GM19035 (cell line): ENCODE results near the gene KRT17.
"Not testable (repeated sequence)": the region's sequence is repeated elsewhere in the genome, so short reads cannot be mapped to it uniquely, and the experiment has no call there.

Experiments used
- ATAC-seq: cut with Tn5 transposase; IDR thresholded peaks from one replicate; pipeline ENCODE4 v1.9.1; 2021; ENCODE audit not compliant: unreplicated experiment

Gene KRT17

DNA sequence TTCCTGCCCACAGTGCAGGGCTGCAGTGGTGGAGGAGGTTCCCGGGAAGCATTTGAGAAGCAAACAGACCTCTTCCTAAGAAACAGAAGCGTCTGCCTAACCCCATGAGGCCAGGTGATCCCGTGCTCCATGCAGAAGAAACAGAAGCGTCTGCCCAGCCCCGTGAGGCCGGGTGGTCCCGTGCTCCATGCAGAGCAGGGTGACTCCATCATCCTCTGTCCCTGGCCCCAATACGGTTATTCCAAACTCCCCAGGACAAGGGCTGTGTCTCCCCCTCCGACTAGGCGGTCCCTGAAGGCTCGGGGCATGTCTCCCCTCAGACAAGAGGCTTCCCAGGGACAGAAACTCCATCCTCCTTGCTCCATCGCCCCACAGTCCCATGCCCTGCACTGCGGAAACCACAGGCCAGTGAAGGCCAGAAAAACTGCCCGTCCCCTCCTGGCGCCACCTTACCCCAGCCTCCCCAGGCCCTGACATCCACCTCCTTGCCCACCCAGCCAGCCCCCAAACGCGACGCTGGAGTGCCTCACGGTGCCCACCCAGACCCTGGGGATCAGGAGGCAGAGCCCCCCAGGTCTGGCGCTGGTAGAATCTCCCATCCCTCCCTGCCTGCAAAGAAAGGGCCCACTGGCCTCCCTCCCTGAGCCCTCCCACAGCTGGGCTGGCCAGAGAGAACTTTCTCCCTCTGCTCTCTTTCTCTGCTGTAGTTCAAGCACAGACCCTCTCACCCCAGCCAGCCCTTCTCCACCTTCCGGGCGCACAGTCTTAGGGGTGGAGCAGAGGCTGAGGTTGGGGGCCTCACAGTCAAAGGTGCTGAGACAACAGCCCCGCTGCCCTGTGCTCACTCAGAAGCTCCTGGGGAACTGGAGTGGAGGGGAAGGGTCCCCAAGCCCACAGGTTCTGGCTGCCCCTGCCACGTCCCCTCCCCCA, 30.6 kb upstream of the KRT17 start:
- no peak for ATAC-seq

DNA sequence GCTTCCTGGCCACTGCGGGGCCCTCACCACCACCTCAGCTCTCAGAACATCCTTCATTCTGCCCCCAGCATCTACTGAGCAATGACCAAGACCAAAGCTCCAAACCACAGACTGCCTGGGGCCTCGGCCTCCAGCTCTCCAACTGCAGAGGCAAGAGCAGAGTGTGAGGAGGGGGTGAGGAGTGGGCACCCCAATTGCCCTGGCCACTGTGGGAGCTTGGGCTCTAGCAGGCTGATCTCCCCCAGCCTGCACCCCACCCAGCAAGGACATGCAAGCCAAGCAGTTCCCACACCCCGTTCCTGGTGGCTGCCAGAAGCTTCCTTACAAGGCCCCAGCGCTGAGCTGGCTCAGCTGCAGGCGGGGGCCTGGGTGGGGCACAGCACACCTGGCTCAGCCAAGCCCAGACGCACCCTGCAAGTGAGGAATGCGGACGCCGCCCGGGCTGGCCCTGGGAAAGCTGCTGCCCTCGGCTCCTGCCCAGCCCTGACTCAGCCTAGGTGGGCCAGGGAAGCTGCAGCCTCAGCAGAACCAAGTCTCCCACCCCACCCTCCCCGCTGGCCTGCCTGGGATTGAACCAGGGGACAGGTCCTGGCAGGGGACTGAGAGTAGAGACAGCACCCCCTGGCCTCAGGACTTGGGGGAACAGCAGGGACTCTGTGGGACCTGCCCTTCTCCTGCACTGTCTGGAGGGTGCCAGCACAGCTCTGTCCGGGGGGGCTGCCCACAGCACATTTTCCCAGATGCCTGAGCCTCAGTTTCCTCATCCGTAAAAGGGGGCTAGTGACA, 29.7 kb upstream of the KRT17 start:
- no peak for ATAC-seq

- no peak for ATAC-seq
Measured at GRCh38 chr17:41653421-41653820, 29.0 kb upstream of the KRT17 start.

- ATAC-seq: no peak
Measured at GRCh38 chr17:41652461-41652970, 28.1 kb upstream of the KRT17 start.

GRCh38 chr17:41651625-41652460, 27.5 kb upstream of the KRT17 start:
- no peak for ATAC-seq

- ATAC-seq: no peak
Measured at GRCh38 chr17:41650794-41651624, 26.6 kb upstream of the KRT17 start.

- ATAC-seq: no peak
Measured at GRCh38 chr17:41649923-41650519, 25.6 kb upstream of the KRT17 start.

DNA sequence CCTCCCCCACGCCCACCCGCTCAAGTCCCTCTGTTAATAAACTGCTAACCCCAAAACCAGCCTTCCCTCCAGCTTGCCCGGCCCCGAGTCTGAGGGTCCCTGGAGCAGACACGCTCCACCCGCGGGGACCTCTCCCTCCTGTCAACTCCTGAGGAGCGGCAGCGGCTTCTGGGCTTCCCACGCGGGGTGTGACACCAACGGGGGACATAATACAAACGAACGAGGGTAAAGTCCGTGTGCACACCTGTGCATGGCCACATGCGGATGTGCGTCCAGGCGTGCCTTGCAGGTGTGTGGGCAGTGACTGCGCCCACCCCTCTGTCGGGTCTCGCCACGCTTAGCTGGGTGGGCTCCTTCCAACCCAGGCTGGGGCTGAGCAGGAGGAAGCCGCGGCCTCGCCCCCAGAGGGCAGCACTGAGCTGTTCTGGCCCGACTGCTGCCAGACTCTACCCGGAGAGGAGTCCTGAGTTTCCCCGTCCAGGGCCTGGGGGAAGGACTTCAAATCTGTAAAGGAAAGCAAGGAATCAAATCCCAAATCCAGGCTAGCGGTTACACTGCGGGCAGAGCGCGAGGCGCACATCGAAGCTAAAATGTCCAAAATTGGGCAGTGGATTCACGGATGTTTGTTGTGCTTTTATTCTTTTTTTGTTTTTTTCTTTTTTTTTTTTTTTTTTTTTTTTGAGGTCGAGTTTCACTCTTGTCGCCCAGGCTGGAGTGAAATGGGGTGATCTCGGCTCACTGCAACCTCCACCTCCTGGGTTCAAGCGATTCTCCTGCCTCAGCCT, 24.2 kb upstream of the KRT17 start:
- peak; percentile 55 for ATAC-seq

DNA sequence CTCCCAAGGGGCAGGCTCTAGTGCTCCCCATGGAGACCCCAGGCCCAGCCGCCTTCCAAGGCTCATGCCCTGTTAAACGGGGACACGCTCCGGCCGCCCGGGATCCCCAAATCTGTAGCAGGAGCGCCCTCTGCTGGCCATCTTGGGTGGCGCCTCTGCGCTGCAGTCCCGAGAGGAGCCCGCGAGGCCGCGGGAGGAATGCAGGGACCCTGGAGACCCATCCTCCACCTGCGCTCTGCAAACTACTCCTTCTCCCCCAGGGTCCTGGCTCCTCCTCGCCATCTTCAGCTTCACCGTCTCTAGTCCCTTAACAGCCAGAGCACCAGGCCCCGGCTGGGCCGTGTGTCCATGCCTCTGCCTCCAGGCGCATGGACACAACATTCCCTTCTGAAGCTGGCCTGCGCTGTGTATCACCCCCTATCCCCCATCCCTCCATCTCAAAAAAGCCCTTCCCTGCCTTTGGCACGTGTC, 23.6 kb upstream of the KRT17 start:
- no peak for ATAC-seq

GRCh38 chr17:41647038-41647813, 22.9 kb upstream of the KRT17 start:
- ATAC-seq: no peak

- no peak for ATAC-seq
Measured at GRCh38 chr17:41642252-41643156, 18.1 kb upstream of the KRT17 start.

- ATAC-seq: not testable (repeated sequence)
Measured at GRCh38 chr17:41640596-41640995, 16.2 kb upstream of the KRT17 start.

- ATAC-seq: no peak
Measured at GRCh38 chr17:41639492-41640473, 15.4 kb upstream of the KRT17 start.

GRCh38 chr17:41638941-41639340, 14.6 kb upstream of the KRT17 start:
- no peak for ATAC-seq

DNA sequence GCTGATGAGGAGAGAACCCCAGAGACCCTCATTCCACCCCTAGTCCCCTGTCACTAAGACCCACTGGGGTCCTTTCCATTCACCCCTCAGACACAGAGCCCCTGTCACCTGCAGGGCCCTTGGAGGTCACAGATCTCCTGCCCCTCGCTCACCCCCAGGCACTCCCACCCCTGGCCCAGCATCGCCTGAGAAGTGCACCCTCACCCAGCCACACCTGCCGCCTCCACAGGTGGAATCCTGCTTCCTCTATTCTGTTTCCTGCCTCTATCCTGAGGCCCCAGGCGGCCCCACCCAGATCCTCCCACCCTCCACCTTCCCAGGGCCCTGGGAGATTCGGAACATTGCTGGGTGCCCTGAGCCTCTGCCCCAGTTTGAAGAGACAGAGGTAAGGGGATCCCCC, 13.8 kb upstream of the KRT17 start:
- ATAC-seq: no peak

DNA sequence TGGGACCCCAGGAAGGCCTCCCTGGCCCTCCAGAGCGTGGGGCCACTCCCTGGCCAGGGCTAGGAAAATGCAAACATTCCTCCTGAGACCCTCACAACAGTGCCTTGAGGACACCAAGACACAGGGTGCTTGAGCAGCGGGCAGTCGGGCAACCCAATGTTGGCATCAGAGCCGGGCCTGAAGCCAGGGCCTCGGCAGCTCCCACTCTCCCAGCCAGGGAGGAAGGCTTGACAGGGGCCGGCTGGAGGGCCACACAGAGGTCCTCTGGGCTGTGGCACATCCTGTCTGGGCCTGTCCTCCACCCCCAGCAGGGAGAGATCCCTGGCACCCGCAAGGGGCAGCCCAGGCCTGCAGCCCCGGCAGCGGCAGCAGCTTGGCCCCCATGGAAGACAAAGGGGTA, 12.3 kb upstream of the KRT17 start:
- no peak for ATAC-seq
